Endothelial cell of umbilical vein (primary cell): ENCODE measurements around the gene SLC12A1. TPM values are rescaled to one million over a fixed set of nuclear protein-coding genes. Genes with fewer than 3 reads are reported as not detected.

Source experiments
- BruUV-seq: library from RNA; stranded (reverse); fragments of 400-500 nt; replicated peaks from 2 replicates; lab custom pipeline; 2021; lab: Mats Ljungman, UMichigan
- CTCF ChIA-PET: fragments of 300-600, 350-600 bp; sonication (Branson Sonifier 250); formaldehyde crosslinking; loops from one replicate; lab custom pipeline; 2021; ENCODE audit warnings: antibody characterized with exemption, inconsistent platforms; lab: Charles Lee
- POLR2A ChIA-PET: fragments of 300-600, 350-600 bp; sonication (Branson Sonifier 250); formaldehyde crosslinking; loops from one replicate; lab custom pipeline; 2021; ENCODE audit warnings: antibody characterized with exemption, inconsistent platforms; lab: Charles Lee
- DNase-seq: peaks from one replicate; pipeline ENCODE4 v3.0.0-alpha.2; 2011; ENCODE audit warnings: low read depth, low spot score
- FAIRE-seq: peaks from 2 replicates; lab custom pipeline; 2011; peaks lifted over from hg19 to GRCh38; lab: Jason Lieb, UNC
- H2AFZ ChIP-seq: 2 replicates; pipeline ENCODE4 v1.6.0; 2012; ENCODE audit warnings: low read depth, low read length, control low read depth, inconsistent platforms
- H3K27ac ChIP-seq: 2 replicates; pipeline ENCODE4 v1.5.1; 2011; ENCODE audit warnings: low read depth, mild to moderate bottlenecking, control low read depth, low read length, moderate library complexity; ENCODE audit not compliant: insufficient read depth
- H3K27me3 ChIP-seq, 2 experiments: 2 replicates each; pipeline versions ENCODE4 v1.6.0 to v1.6.1; 2011; ENCODE audit warnings: low read length in 2 of 2, mixed read lengths in 1 of 2; ENCODE audit not compliant: control insufficient read depth in 2 of 2, insufficient read depth in 2 of 2
- H3K36me3 ChIP-seq, 2 experiments: 2 replicates in 1 of 2; 3 replicates in 1 of 2; pipeline ENCODE4 v1.5.1; 2011; ENCODE audit warnings: low read length in 2 of 2, mild to moderate bottlenecking in 1 of 2, moderate library complexity in 1 of 2; ENCODE audit not compliant: control insufficient read depth in 2 of 2, insufficient read depth in 2 of 2; ENCODE audit errors: extremely low read depth in 1 of 2
- H3K4me1 ChIP-seq: 3 replicates; pipeline ENCODE4 v1.5.1; 2011; ENCODE audit warnings: mild to moderate bottlenecking, low read length; ENCODE audit not compliant: control insufficient read depth, insufficient read depth; ENCODE audit errors: extremely low read depth
- H3K4me2 ChIP-seq: 2 replicates; pipeline ENCODE4 v1.6.1; 2011; ENCODE audit warnings: low read length, control low read depth, mixed read lengths; ENCODE audit not compliant: insufficient read depth
- H3K4me3 ChIP-seq, 3 experiments: fragments of 200-600 bp in 1 of 3; sonication (generic), shearing (Covaris generic) in 1 of 3; replicated peaks in 1 of 3; 2 replicates each; pipeline ENCODE4 v1.5.1; 2011 to 2016; ENCODE audit warnings: control low read depth in 3 of 3, low read length in 3 of 3, mild to moderate bottlenecking in 2 of 3, inconsistent platforms in 1 of 3, low read depth in 1 of 3, moderate library complexity in 1 of 3; ENCODE audit not compliant: insufficient read depth in 1 of 3
- H3K79me2 ChIP-seq: 2 replicates; pipeline ENCODE4 v1.6.0; 2012; ENCODE audit warnings: low read length, inconsistent platforms; ENCODE audit not compliant: control insufficient read depth, insufficient read depth
- H3K9ac ChIP-seq: replicated peaks from 2 replicates; pipeline ENCODE3; 2011; ENCODE audit warnings: low read length, control low read depth; ENCODE audit not compliant: insufficient read depth; ENCODE audit errors: extremely low read depth
- H3K9me1 ChIP-seq: replicated peaks from 3 replicates; pipeline ENCODE4 v1.6.0; 2011; ENCODE audit warnings: mild to moderate bottlenecking, low read length; ENCODE audit not compliant: control insufficient read depth, insufficient read depth; ENCODE audit errors: extremely low read depth
- H3K9me3 ChIP-seq: replicated peaks from 2 replicates; pipeline ENCODE4 v1.5.1; 2012; ENCODE audit warnings: low read length, inconsistent platforms; ENCODE audit not compliant: control insufficient read depth, insufficient read depth
- H4K20me1 ChIP-seq: replicated peaks from 2 replicates; pipeline ENCODE3; 2011; ENCODE audit warnings: mild to moderate bottlenecking, low read length; ENCODE audit not compliant: control insufficient read depth, insufficient read depth; ENCODE audit errors: extremely low read depth
- EZH2 ChIP-seq: IDR thresholded peaks from 2 replicates; pipeline ENCODE4 v1.6.1; 2012; ENCODE audit warnings: borderline replicate concordance, low read depth, mild to moderate bottlenecking, moderate library complexity, low read length, inconsistent platforms; ENCODE audit not compliant: severe bottlenecking
- FOS ChIP-seq: IDR thresholded peaks from 2 replicates; pipeline ENCODE4 v1.6.1; 2011; ENCODE audit warnings: mild to moderate bottlenecking, low read length, moderate library complexity, borderline replicate concordance; ENCODE audit not compliant: insufficient read depth
- GATA2 ChIP-seq: IDR thresholded peaks from 2 replicates; pipeline ENCODE4 v1.7.0; 2011; ENCODE audit warnings: low read depth, mild to moderate bottlenecking, moderate library complexity, mixed read lengths, low read length; ENCODE audit not compliant: insufficient read length, insufficient read depth
- JUN ChIP-seq: IDR thresholded peaks from 2 replicates; pipeline ENCODE4 v1.6.1; 2011; ENCODE audit warnings: borderline replicate concordance, low read depth; ENCODE audit not compliant: insufficient read length, insufficient read depth
- MYC ChIP-seq: IDR thresholded peaks from one replicate; pipeline ENCODE4 v1.6.1; 2011; ENCODE audit warnings: mild to moderate bottlenecking, low read depth, low read length
- POLR2A ChIP-seq: IDR thresholded peaks from 2 replicates; pipeline ENCODE4 v1.6.1; 2012; ENCODE audit warnings: low read depth, mild to moderate bottlenecking, control low read depth, low read length
- POLR2AphosphoS5 ChIP-seq: IDR thresholded peaks from 2 replicates; pipeline ENCODE4 v1.6.1; 2012; ENCODE audit warnings: low read depth, mild to moderate bottlenecking, control low read depth, low read length, moderate library complexity; ENCODE audit not compliant: insufficient read depth
- dilution Hi-C: fragments of 300-500 bp; cut with MboI; formaldehyde crosslinking; loops from one replicate; pipeline ENCODE4 v1.15.0; 2019; ENCODE audit warnings: low sequenced_read_pairs; ENCODE audit not compliant: extremely low pct_ligation_motif_present
- intact Hi-C: fragments of 100-400 bp; cut with micrococcal nuclease; formaldehyde crosslinking; loops from one replicate; pipeline ENCODE4 v1.10.0; 2022
- polyA plus RNA-seq, 4 experiments: library from polyadenylated mRNA; depleted of rRNA in 3 of 4; stranded (reverse) in 3 of 4; unstranded in 1 of 4; fragments of >200 nt; gene quantifications; 2 replicates each; pipeline versions ENCODE4 v1.2.1 to v1.2.3, GENCODE V29; 2011 to 2012; ENCODE audit warnings: missing spikeins in 1 of 4
- total RNA-seq: library from RNA; stranded (reverse); gene quantifications from 2 replicates; pipeline ENCODE4 v1.2.3, GENCODE V29; 2021
- TF ChIP-seq, protein P1 (sequence below): IDR thresholded peaks from 2 replicates; pipeline ENCODE4 v1.6.1; 2011; ENCODE audit not compliant: insufficient read depth, insufficient read length
- TF ChIP-seq, protein P2 (sequence below), 2 donors: IDR thresholded peaks; 1 replicate in 1 of 2; 2 replicates in 1 of 2; pipeline ENCODE4 v1.5.1; 2011; ENCODE audit warnings: low read length in 2 of 2, mild to moderate bottlenecking in 2 of 2, moderate library complexity in 2 of 2, control low read depth in 1 of 2, inconsistent platforms in 1 of 2, low read depth in 1 of 2; ENCODE audit not compliant: insufficient read depth in 1 of 2; ENCODE audit errors: extremely low read depth in 1 of 2

The SLC12A1 gene
- total and polyA plus RNA-seq, 2 donors (not counting 3 experiments of a cell fraction or from before 2014, with no cell fraction given): not detected

GRCh38 chr15:48283396-48284145 lies 77.5 kb downstream of the SLC12A1 start:
- Histone ChIP-seq H3K4me1 (peaks cover 3% of the 10 kb centered on the region), H3K79me2 (no peaks in the 10 kb centered on the region), H3K4me3 (no peak overlapping the region), H3K27ac (no peak overlapping the region), H3K9ac (no peak overlapping the region), H3K27me3 (peaks cover 7 to 8% of the 10 kb centered on the region in 2 experiments), H3K4me2 (no peak overlapping the region), H4K20me1 (no peaks in the 10 kb centered on the region), H3K9me1 (no peaks in the 10 kb centered on the region), H3K9me3 (no peaks in the 10 kb centered on the region), H3K36me3 (no peaks in the 10 kb centered on the region), H2AFZ (no peak overlapping the region)
- POLR2A ChIA-PET: no interaction called here
- CTCF ChIA-PET: interaction anchor here (1.4 to 4.0 kb wide), 7 partner anchors 9 to 1088 kb away, joined by 3 to 51 read pairs (median 16); no protein-coding TSS in a partner anchor
- FAIRE-seq (no peak), DNase-seq (no peak)
- dilution Hi-C loops (no loop called here), intact Hi-C loops (loop anchor here (10.0 kb wide), 1 partner anchor 569 kb away; the partner anchor contains the start of gene SEMA6D)
- BruUV-seq: no TSS peak
- TF ChIP-seq EZH2 (no peak), POLR2A (no peak), MYC (no peak), POLR2AphosphoS5 (no peak), FOS (no peak), GATA2 (no peak), JUN (no peak)
- TF ChIP-seq, protein P1, sequence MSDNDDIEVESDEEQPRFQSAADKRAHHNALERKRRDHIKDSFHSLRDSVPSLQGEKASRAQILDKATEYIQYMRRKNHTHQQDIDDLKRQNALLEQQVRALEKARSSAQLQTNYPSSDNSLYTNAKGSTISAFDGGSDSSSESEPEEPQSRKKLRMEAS: no peak
- TF ChIP-seq, protein P2, sequence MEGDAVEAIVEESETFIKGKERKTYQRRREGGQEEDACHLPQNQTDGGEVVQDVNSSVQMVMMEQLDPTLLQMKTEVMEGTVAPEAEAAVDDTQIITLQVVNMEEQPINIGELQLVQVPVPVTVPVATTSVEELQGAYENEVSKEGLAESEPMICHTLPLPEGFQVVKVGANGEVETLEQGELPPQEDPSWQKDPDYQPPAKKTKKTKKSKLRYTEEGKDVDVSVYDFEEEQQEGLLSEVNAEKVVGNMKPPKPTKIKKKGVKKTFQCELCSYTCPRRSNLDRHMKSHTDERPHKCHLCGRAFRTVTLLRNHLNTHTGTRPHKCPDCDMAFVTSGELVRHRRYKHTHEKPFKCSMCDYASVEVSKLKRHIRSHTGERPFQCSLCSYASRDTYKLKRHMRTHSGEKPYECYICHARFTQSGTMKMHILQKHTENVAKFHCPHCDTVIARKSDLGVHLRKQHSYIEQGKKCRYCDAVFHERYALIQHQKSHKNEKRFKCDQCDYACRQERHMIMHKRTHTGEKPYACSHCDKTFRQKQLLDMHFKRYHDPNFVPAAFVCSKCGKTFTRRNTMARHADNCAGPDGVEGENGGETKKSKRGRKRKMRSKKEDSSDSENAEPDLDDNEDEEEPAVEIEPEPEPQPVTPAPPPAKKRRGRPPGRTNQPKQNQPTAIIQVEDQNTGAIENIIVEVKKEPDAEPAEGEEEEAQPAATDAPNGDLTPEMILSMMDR (IDR thresholded peaks at IDR 0.05; ENCODE audit: extremely low read depth in 1 of 2, insufficient read depth in 1 of 2, low read depth in 1 of 2, low read length in 2 of 2): no peak
